Germinal center (tissue), 1 donor: ENCODE measurements around the gene TSPYL4.
"Not testable (repeated sequence)": the region's sequence is repeated elsewhere in the genome, so short reads cannot be mapped to it uniquely, and the experiment has no call there.

Source experiments
- DNase-seq: peaks from one replicate; pipeline ENCODE4 v3.0.0; 2012; ENCODE audit warnings: mixed read lengths, low spot score

Gene TSPYL4

DNA sequence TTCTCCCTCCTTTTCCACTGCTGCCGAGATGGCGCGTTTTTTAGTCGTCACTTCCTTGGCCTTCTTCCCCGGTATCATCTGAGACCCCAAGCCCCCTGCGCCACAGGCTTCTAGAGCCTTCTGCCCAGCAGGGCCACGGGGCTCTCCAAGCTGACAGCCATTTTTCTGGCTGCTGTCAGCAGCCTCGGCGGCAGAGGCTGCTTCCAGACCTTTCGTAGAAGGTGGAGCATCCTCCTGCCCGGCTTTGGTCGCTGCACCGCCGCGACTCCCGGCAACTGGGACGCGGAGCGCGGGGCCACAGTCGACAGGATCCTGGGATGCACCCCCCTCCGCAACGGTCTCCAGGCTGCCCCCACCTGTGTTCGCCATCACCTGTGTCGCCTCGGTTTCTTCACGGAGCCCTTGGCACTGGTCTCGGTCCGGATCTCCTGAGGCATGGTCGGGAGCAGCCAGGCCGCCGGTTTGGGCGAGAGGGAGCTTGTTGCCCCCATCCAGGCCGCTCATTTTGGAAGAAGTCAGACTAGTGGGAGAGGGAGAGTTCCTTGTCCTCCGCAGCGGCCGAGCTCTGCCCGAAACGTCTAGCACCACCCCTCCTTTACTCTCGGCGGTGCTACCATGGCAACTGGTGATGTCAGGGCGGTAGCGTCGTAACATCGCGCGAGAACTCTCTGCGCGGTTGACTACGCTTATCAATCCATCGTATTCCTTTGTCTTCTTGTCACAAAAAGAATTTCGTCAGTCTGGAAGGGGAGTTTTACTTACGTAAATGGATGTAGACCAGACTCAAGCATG is at the start of gene TSPYL4:
Gene TSPYL4, minus strand, starts transcription at position 571 of the 792 bp plus-strand sequence. Its CDS starts 67 bp downstream, at position 504.
- DNase-seq = peak; percentile 88

DNA sequence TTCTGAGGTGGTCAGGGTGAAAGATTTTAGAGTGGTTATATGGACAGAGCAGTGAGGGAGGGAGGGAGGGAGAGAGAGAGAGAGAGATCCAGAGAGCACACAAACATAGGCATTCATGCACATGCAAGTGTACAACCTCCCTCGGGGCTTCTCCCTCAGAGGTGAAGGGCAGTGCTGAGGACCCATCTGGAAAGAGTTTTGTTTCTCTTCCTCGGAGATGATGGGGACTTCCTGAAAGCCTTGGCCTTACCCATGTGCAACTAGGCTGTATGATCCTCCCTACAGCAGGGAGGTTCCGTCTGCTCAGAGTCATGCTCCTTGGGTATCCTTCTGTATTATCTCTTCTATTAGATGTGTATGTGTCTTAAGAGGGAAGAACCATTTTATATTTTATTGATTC is 47.2 kb upstream of the TSPYL4 start:
- DNase-seq = no peak

- no peak for DNase-seq
These were observed 46.7 kb upstream of the TSPYL4 start for GRCh38 chr6:116300566-116300965.

GRCh38 chr6:116298973-116299372 is 45.1 kb upstream of the TSPYL4 start:
- no peak for DNase-seq

DNA sequence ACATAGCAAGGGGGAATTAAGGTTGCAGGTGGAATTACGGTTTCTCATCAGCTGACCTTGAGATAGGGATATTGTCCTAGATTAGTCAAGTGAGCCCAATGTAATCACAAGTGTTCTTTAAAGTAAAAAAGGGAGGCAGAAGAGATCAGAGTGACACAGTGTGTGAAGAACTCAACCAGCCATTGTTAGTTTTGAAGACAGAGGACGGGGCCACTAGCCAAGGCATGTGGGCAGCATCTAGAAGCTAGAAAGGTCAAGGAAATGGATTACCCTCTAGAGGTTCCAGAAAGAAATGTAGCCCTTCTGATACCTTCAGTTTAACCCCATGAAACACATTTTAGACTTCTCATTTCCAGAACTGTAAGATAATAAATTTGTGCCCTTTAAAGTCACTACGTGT is 44.4 kb upstream of the TSPYL4 start:
- DNase-seq = no peak

DNA sequence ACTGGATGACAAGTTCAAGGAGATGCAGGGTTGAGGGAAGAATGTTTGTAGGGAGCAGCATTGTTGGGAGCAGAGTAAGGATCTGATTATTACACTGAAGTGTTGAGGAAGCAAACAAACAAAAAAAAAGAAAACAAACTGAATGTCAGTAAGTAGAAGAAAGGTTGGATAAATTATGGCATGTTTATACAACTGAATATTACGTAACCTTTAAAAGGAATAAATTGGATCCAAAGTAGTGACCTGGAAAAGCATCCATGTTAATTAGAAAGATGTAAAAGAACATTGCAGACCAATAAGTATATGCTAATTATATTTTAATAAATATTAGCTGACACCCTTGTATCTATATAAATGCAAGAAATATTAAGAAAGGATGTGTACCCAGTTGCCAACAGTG is 38.7 kb upstream of the TSPYL4 start:
- DNase-seq = no peak

DNA sequence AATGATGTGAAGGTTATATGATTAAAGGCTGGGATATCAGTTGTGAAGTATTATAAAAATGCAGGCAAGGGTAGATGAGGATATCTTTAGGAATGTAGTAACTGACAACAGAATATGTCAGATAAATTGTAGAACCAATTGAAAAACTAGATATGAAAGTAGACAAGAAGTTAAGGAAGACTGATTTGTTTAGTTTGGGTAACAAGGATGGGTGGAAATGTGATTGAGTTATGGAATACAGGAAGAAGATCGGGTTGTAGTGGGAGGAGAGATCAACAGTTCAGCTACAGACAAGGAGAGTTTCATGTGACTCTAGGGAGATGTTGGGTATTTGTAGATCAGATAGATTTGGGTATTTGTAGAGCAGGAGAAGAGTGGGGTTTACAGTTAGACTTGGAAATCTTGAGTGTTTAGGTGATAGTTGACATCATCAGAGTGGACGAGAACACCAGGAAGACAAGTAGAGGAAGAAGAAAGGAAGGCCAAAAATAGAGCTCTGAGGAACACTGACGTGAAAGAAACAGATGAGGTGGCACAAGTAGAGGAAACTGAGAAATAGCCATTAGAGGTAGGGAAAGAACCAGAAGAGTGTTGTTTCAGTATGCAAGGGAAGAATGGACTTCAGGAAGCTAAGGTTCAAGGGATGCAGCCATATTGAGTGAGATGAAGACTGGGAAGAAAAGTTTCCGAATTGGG is 38.0 kb upstream of the TSPYL4 start:
- DNase-seq = no peak

DNA sequence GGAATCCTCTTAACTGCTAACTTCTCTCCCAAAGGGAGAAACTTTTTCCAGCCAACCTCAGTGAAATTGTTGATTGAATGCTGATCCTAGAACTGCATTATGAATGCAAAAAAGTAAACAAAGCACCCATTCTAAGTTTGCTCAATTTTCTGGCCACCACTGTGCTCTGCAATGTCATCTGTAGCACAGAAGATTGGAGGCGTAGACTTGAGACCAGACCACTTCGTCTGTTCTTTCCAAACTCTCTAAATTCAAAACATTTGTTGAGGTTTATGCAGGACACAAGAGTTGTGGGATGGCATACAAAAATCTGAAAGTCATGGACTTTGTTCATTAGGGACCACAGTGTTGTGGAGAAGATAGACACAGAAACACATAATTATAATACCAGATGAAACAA is 36.9 kb upstream of the TSPYL4 start:
- DNase-seq = no peak

GRCh38 chr6:116289876-116290275 is 36.0 kb upstream of the TSPYL4 start:
- DNase-seq = no peak

DNA sequence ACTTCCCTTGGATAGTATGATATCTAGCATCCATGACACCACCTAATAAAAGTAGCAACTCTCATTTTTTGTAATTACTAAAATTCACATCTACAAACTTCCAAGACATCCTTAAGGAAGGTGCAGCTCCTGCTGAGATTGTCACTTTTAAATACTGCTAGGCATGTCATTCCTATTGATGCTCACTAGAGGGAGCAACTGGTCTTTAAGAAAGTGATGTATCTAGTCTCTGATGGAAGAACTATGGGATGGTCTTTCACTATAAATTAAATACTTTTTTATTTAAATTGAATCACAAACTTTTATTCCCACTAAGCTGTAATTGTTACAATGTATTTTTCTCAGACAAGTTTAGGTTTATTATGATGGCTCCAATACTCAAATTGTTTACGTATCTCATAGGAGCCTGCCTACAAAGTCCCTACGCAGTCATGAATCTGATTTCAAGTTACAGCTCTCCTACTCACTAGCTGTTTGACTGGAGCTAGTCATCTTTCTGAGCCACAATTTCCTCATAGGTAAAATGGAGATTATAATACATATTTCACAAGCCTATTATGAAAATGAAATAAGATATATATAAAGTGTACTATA is 33.9 kb upstream of the TSPYL4 start:
- DNase-seq = no peak

DNA sequence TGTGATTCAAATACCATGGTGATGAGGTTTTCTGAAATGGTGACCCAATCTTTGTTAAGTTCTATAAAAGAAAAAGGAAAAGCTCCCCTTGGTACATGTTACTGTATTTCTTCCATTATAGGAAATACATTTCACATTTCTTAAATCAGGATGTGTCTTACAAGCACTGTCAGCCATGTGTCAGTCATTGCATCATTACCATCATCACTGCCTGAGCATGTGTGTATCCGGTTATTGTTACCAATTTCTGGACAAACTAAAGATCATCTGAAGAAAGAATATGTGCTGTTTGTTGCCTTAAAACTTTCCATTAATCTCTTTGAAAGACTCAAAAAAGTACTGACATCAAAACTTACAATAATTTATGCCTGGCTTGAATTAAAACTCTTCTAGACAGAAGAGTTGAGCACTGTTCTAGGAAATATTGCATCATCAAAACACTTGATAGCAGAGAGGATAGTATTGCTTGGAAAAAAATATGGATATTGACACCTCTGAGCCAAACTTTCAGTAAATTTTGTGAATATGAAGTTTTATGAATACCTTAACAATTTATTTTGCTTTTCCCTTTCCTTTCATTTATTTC is 33.0 kb upstream of the TSPYL4 start:
- no peak for DNase-seq

GRCh38 chr6:116284984-116285383 is 31.1 kb upstream of the TSPYL4 start:
- not testable (repeated sequence) for DNase-seq

- no peak for DNase-seq
These were observed 29.3 kb upstream of the TSPYL4 start for GRCh38 chr6:116283191-116283590.

DNA sequence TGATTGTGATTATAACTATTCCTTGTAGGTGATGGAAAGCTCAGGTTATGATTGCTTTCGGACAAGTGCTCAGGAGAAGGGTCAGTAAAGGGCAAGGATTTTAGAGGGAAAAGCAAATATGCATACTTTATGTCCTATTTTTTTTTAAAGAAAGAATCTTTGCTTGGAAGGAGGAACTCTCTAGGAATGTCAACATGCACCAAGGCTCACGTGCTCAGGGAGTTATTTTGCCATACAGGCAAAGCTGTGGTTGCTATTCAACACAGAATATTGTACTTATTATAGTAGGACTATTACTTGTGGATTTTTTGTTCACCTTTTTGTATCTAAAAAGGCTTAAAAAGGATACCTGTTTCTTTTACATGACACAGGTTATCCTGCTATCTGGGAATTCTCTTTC is 28.8 kb upstream of the TSPYL4 start:
- no peak for DNase-seq

GRCh38 chr6:116280933-116281316 is 27.1 kb upstream of the TSPYL4 start:
- DNase-seq = no peak

GRCh38 chr6:116280161-116280932 is 26.5 kb upstream of the TSPYL4 start:
- no peak for DNase-seq

- DNase-seq = peak; percentile 93
These were observed 25.6 kb upstream of the TSPYL4 start, which contains the start of gene TSPYL1 for GRCh38 chr6:116279232-116280160. TSS of gene TSPYL1 (minus strand) at chr6:116279930. CDS start at chr6:116279830, 100 bp downstream.

DNA sequence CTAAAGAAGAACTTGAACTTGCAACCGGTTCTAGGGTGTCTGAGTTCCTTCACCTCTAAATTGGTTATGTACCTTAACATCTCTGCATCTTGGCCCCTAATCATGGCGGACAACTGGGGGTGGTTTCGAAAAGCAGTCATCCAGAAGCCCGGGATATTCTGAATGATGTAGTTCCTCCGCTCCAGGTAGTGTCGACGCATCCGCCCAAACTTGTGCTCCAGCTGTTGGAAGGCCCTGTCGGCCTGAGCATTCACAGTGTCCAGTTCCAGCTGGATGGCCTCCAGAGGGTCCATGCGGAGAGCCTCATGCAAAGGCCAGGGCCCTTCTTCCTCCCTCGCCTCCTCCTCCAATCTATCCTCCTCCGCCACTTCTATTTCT is 25.0 kb upstream of the TSPYL4 start:
- no peak for DNase-seq

GRCh38 chr6:116278481-116278829 is 24.6 kb upstream of the TSPYL4 start:
- no peak for DNase-seq

DNA sequence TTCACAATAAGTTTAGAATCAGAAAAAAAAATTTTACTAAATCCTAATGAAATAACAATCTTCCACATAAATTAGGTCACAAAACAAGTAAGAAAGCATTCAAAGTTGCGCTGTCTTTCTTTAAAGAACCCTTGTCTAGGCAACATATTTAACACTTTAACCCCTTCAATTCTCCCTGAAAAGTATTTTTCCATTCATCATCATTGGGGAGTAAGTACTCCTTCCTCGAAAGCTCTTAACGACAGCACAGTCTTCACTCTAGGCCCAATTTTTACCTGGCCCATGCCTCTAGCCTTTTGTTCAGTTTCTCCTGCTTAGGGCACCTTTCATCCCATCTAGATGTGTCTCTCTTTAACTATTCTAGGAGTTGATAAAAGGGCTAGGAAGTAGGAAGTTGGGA is 23.2 kb upstream of the TSPYL4 start:
- DNase-seq = no peak

- no peak for DNase-seq
These were observed 17.4 kb upstream of the TSPYL4 start for GRCh38 chr6:116271149-116271708.
